Endothelial cell of umbilical vein (primary cell): ENCODE results near the gene ZDHHC14. TPM values are rescaled to one million over a fixed set of nuclear protein-coding genes. Genes with fewer than 3 reads are reported as not detected.

Experiments
- BruUV-seq: library from RNA; stranded (reverse); fragments of 400-500 nt; replicated peaks from 2 replicates; lab custom pipeline; 2021; lab: Mats Ljungman, UMichigan
- CTCF ChIA-PET: fragments of 300-600, 350-600 bp; sonication (Branson Sonifier 250); formaldehyde crosslinking; loops from one replicate; lab custom pipeline; 2021; ENCODE audit warnings: antibody characterized with exemption, inconsistent platforms; lab: Charles Lee
- POLR2A ChIA-PET: fragments of 300-600, 350-600 bp; sonication (Branson Sonifier 250); formaldehyde crosslinking; loops from one replicate; lab custom pipeline; 2021; ENCODE audit warnings: antibody characterized with exemption, inconsistent platforms; lab: Charles Lee
- DNase-seq: peaks from one replicate; pipeline ENCODE4 v3.0.0-alpha.2; 2011; ENCODE audit warnings: low read depth, low spot score
- FAIRE-seq: peaks from 2 replicates; lab custom pipeline; 2011; peaks lifted over from hg19 to GRCh38; lab: Jason Lieb, UNC
- H2AFZ ChIP-seq: 2 replicates; pipeline ENCODE4 v1.6.0; 2012; ENCODE audit warnings: low read depth, low read length, control low read depth, inconsistent platforms
- H3K27ac ChIP-seq: 2 replicates; pipeline ENCODE4 v1.5.1; 2011; ENCODE audit warnings: low read depth, mild to moderate bottlenecking, control low read depth, low read length, moderate library complexity; ENCODE audit not compliant: insufficient read depth
- H3K27me3 ChIP-seq, 2 experiments: 2 replicates each; pipeline versions ENCODE4 v1.6.0 to v1.6.1; 2011; ENCODE audit warnings: low read length in 2 of 2, mixed read lengths in 1 of 2; ENCODE audit not compliant: control insufficient read depth in 2 of 2, insufficient read depth in 2 of 2
- H3K36me3 ChIP-seq, 2 experiments: 2 replicates in 1 of 2; 3 replicates in 1 of 2; pipeline ENCODE4 v1.5.1; 2011; ENCODE audit warnings: low read length in 2 of 2, mild to moderate bottlenecking in 1 of 2, moderate library complexity in 1 of 2; ENCODE audit not compliant: control insufficient read depth in 2 of 2, insufficient read depth in 2 of 2; ENCODE audit errors: extremely low read depth in 1 of 2
- H3K4me1 ChIP-seq: 3 replicates; pipeline ENCODE4 v1.5.1; 2011; ENCODE audit warnings: mild to moderate bottlenecking, low read length; ENCODE audit not compliant: control insufficient read depth, insufficient read depth; ENCODE audit errors: extremely low read depth
- H3K4me2 ChIP-seq: 2 replicates; pipeline ENCODE4 v1.6.1; 2011; ENCODE audit warnings: low read length, control low read depth, mixed read lengths; ENCODE audit not compliant: insufficient read depth
- H3K4me3 ChIP-seq, 3 experiments: fragments of 200-600 bp in 1 of 3; sonication (generic), shearing (Covaris generic) in 1 of 3; replicated peaks in 1 of 3; 2 replicates each; pipeline ENCODE4 v1.5.1; 2011 to 2016; ENCODE audit warnings: control low read depth in 3 of 3, low read length in 3 of 3, mild to moderate bottlenecking in 2 of 3, inconsistent platforms in 1 of 3, low read depth in 1 of 3, moderate library complexity in 1 of 3; ENCODE audit not compliant: insufficient read depth in 1 of 3
- H3K79me2 ChIP-seq: 2 replicates; pipeline ENCODE4 v1.6.0; 2012; ENCODE audit warnings: low read length, inconsistent platforms; ENCODE audit not compliant: control insufficient read depth, insufficient read depth
- H3K9ac ChIP-seq: replicated peaks from 2 replicates; pipeline ENCODE3; 2011; ENCODE audit warnings: low read length, control low read depth; ENCODE audit not compliant: insufficient read depth; ENCODE audit errors: extremely low read depth
- H3K9me1 ChIP-seq: replicated peaks from 3 replicates; pipeline ENCODE4 v1.6.0; 2011; ENCODE audit warnings: mild to moderate bottlenecking, low read length; ENCODE audit not compliant: control insufficient read depth, insufficient read depth; ENCODE audit errors: extremely low read depth
- H3K9me3 ChIP-seq: replicated peaks from 2 replicates; pipeline ENCODE4 v1.5.1; 2012; ENCODE audit warnings: low read length, inconsistent platforms; ENCODE audit not compliant: control insufficient read depth, insufficient read depth
- H4K20me1 ChIP-seq: replicated peaks from 2 replicates; pipeline ENCODE3; 2011; ENCODE audit warnings: mild to moderate bottlenecking, low read length; ENCODE audit not compliant: control insufficient read depth, insufficient read depth; ENCODE audit errors: extremely low read depth
- CTCF ChIP-seq, 2 donors: IDR thresholded peaks; 1 replicate in 1 of 2; 2 replicates in 1 of 2; pipeline ENCODE4 v1.5.1; 2011; ENCODE audit warnings: low read length in 2 of 2, mild to moderate bottlenecking in 2 of 2, moderate library complexity in 2 of 2, control low read depth in 1 of 2, inconsistent platforms in 1 of 2, low read depth in 1 of 2; ENCODE audit not compliant: insufficient read depth in 1 of 2; ENCODE audit errors: extremely low read depth in 1 of 2
- EZH2 ChIP-seq: IDR thresholded peaks from 2 replicates; pipeline ENCODE4 v1.6.1; 2012; ENCODE audit warnings: borderline replicate concordance, low read depth, mild to moderate bottlenecking, moderate library complexity, low read length, inconsistent platforms; ENCODE audit not compliant: severe bottlenecking
- FOS ChIP-seq: IDR thresholded peaks from 2 replicates; pipeline ENCODE4 v1.6.1; 2011; ENCODE audit warnings: mild to moderate bottlenecking, low read length, moderate library complexity, borderline replicate concordance; ENCODE audit not compliant: insufficient read depth
- GATA2 ChIP-seq: IDR thresholded peaks from 2 replicates; pipeline ENCODE4 v1.7.0; 2011; ENCODE audit warnings: low read depth, mild to moderate bottlenecking, moderate library complexity, mixed read lengths, low read length; ENCODE audit not compliant: insufficient read length, insufficient read depth
- JUN ChIP-seq: IDR thresholded peaks from 2 replicates; pipeline ENCODE4 v1.6.1; 2011; ENCODE audit warnings: borderline replicate concordance, low read depth; ENCODE audit not compliant: insufficient read length, insufficient read depth
- MAX ChIP-seq: IDR thresholded peaks from 2 replicates; pipeline ENCODE4 v1.6.1; 2011; ENCODE audit not compliant: insufficient read depth, insufficient read length
- MYC ChIP-seq: IDR thresholded peaks from one replicate; pipeline ENCODE4 v1.6.1; 2011; ENCODE audit warnings: mild to moderate bottlenecking, low read depth, low read length
- POLR2A ChIP-seq: IDR thresholded peaks from 2 replicates; pipeline ENCODE4 v1.6.1; 2012; ENCODE audit warnings: low read depth, mild to moderate bottlenecking, control low read depth, low read length
- POLR2AphosphoS5 ChIP-seq: IDR thresholded peaks from 2 replicates; pipeline ENCODE4 v1.6.1; 2012; ENCODE audit warnings: low read depth, mild to moderate bottlenecking, control low read depth, low read length, moderate library complexity; ENCODE audit not compliant: insufficient read depth
- dilution Hi-C: fragments of 300-500 bp; cut with MboI; formaldehyde crosslinking; loops from one replicate; pipeline ENCODE4 v1.15.0; 2019; ENCODE audit warnings: low sequenced_read_pairs; ENCODE audit not compliant: extremely low pct_ligation_motif_present
- intact Hi-C: fragments of 100-400 bp; cut with micrococcal nuclease; formaldehyde crosslinking; loops from one replicate; pipeline ENCODE4 v1.10.0; 2022
- polyA plus RNA-seq, 4 experiments: library from polyadenylated mRNA; depleted of rRNA in 3 of 4; stranded (reverse) in 3 of 4; unstranded in 1 of 4; fragments of >200 nt; gene quantifications; 2 replicates each; pipeline versions ENCODE4 v1.2.1 to v1.2.3, GENCODE V29; 2011 to 2012; ENCODE audit warnings: missing spikeins in 1 of 4
- total RNA-seq: library from RNA; stranded (reverse); gene quantifications from 2 replicates; pipeline ENCODE4 v1.2.3, GENCODE V29; 2021

The ZDHHC14 gene
- total and polyA plus RNA-seq, 2 donors (not counting 3 experiments of a cell fraction or from before 2014, with no cell fraction given) = 23.0 to 25.6 TPM

GRCh38 chr6:157629220-157629619 is 248.2 kb downstream of the ZDHHC14 start:
- H3K4me1 ChIP-seq = no peaks in the 10 kb centered on the region
- H3K79me2 ChIP-seq = no peaks in the 10 kb centered on the region
- intact Hi-C loops (no loop called here), dilution Hi-C loops (no loop called here)
- no peak overlapping the region for H3K27ac ChIP-seq
- no TSS peak for BruUV-seq
- no peak for DNase-seq
- H3K9ac ChIP-seq = no peak overlapping the region
- TF ChIP-seq EZH2 = no peak
- no peak for TF ChIP-seq POLR2A
- no peaks in the 10 kb centered on the region for H3K9me1 ChIP-seq
- ChIA-PET POLR2A (no interaction called here), CTCF (interaction anchor here (0.7 kb wide), 1 partner anchor 268 kb away, joined by 3 read pairs; no protein-coding TSS in a partner anchor)
- no peaks in the 10 kb centered on the region for H3K9me3 ChIP-seq
- H2AFZ ChIP-seq = peak overlapping the region; percentile 36
- H4K20me1 ChIP-seq = no peaks in the 10 kb centered on the region
- H3K4me3 ChIP-seq = no peak overlapping the region
- no peaks in the 10 kb centered on the region for H3K36me3 ChIP-seq
- no peak overlapping the region for H3K4me2 ChIP-seq
- peak; percentile 57 for FAIRE-seq
- no peaks in the 10 kb centered on the region for H3K27me3 ChIP-seq

- no peak overlapping the region for H2AFZ ChIP-seq
- intact Hi-C loops (no loop called here), dilution Hi-C loops (no loop called here)
- no TSS peak for BruUV-seq
- H3K27ac ChIP-seq = no peak overlapping the region
- H4K20me1 ChIP-seq = no peaks in the 10 kb centered on the region
- H3K9me1 ChIP-seq = no peaks in the 10 kb centered on the region
- no peaks in the 10 kb centered on the region for H3K27me3 ChIP-seq
- H3K4me1 ChIP-seq = no peaks in the 10 kb centered on the region
- no peaks in the 10 kb centered on the region for H3K79me2 ChIP-seq
- ChIA-PET POLR2A (no interaction called here), CTCF (no interaction called here)
- no peaks in the 10 kb centered on the region for H3K36me3 ChIP-seq
- no peak overlapping the region for H3K9ac ChIP-seq
- TF ChIP-seq MAX (no peak), POLR2AphosphoS5 (no peak), EZH2 (no peak), MYC (no peak), FOS (no peak), GATA2 (no peak), POLR2A (no peak), CTCF (IDR thresholded peaks at IDR 0.05; ENCODE audit: extremely low read depth in 1 of 2, insufficient read depth in 1 of 2, low read depth in 1 of 2, low read length in 2 of 2) (no peak), JUN (no peak)
- H3K9me3 ChIP-seq = no peaks in the 10 kb centered on the region
- DNase-seq (no peak), FAIRE-seq (no peak)
- H3K4me2 ChIP-seq = no peak overlapping the region
- H3K4me3 ChIP-seq = no peak overlapping the region
Measured at GRCh38 chr6:157630463-157631080, 249.6 kb downstream of the ZDHHC14 start.
